Caco-2 (cell line): Measurements from ENCODE around the gene SEMA4G. TPM values are rescaled to one million over a fixed set of nuclear protein-coding genes. Genes with fewer than 3 reads are reported as not detected.
A peak's percentile ranks its signal among the peaks of the same experiment; 100 is the strongest.

Source experiments
- BruUV-seq: library from RNA; stranded (reverse); fragments of 400-500 nt; replicated peaks from 2 replicates; lab custom pipeline; 2021; lab: Mats Ljungman, UMichigan
- CTCF ChIA-PET: fragments of 300-600 bp; sonication (Branson Sonifier 250); formaldehyde crosslinking; loops from one replicate; lab custom pipeline; 2022; ENCODE audit warnings: antibody characterized with exemption; lab: Charles Lee
- POLR2A ChIA-PET: fragments of 300-600 bp; sonication (Branson Sonifier 250); formaldehyde crosslinking; loops from one replicate; lab custom pipeline; 2022; ENCODE audit warnings: antibody characterized with exemption; lab: Charles Lee
- DNase-seq, 2 experiments: peaks; one replicate each; pipeline versions ENCODE4 v3.0.0 to v3.0.0-alpha.2; 2020 to 2022
- H3K27me3 ChIP-seq: replicated peaks from 2 replicates; pipeline ENCODE4 v1.6.0; 2011; ENCODE audit warnings: low read length; ENCODE audit not compliant: control insufficient read depth, insufficient read depth
- H3K36me3 ChIP-seq: 2 replicates; pipeline ENCODE4 v1.5.1; 2011; ENCODE audit warnings: low read length; ENCODE audit not compliant: control insufficient read depth, insufficient read depth
- H3K4me1 ChIP-seq: fragments of 250-450 bp; sonication (Bioruptor Pico); 2 replicates; pipeline ENCODE4 v1.5.1; 2020; ENCODE audit warnings: mild to moderate bottlenecking
- H3K4me3 ChIP-seq: 2 replicates; pipeline ENCODE4 v1.5.1; 2011; ENCODE audit warnings: low read depth, mild to moderate bottlenecking, control low read depth, low read length
- H3K9me3 ChIP-seq: fragments of 250-450 bp; sonication (Bioruptor Pico); 2 replicates; pipeline ENCODE4 v1.5.1; 2020; ENCODE audit warnings: mild to moderate bottlenecking, moderate library complexity
- H3K27ac Mint-ChIP-seq: one replicate; pipeline ENCODE4 v1.8.0; 2022; ENCODE audit warnings: mixed read lengths; ENCODE audit not compliant: unreplicated experiment
- H3K27me3 Mint-ChIP-seq: one replicate; pipeline ENCODE4 v1.8.0; 2022; ENCODE audit warnings: mixed read lengths; ENCODE audit not compliant: insufficient read depth, unreplicated experiment
- H3K36me3 Mint-ChIP-seq: one replicate; pipeline ENCODE4 v1.8.0; 2022; ENCODE audit warnings: mild to moderate bottlenecking, mixed read lengths; ENCODE audit not compliant: insufficient read depth, unreplicated experiment
- H3K4me1 Mint-ChIP-seq: one replicate; pipeline ENCODE4 v1.8.0; 2022; ENCODE audit warnings: low read depth, mixed read lengths; ENCODE audit not compliant: unreplicated experiment
- H3K4me3 Mint-ChIP-seq: one replicate; pipeline ENCODE4 v1.8.0; 2022; ENCODE audit warnings: mild to moderate bottlenecking, moderate library complexity, mixed read lengths; ENCODE audit not compliant: unreplicated experiment
- H3K9me3 Mint-ChIP-seq: one replicate; pipeline ENCODE4 v1.8.0; 2022; ENCODE audit warnings: mixed read lengths; ENCODE audit not compliant: unreplicated experiment
- intact Hi-C: fragments of 100-400 bp; cut with micrococcal nuclease; formaldehyde crosslinking; loops from one replicate; pipeline ENCODE4 v1.10.0; 2022; ENCODE audit not compliant: unreplicated experiment
- total RNA-seq: library from RNA; stranded (reverse); gene quantifications from 2 replicates; pipeline ENCODE4 v1.2.3, GENCODE V29; 2022
- TF ChIP-seq, protein P1 (sequence below), 2 experiments: fragments of 200-600 bp in 1 of 2; IDR thresholded peaks; 1 replicate in 1 of 2; 2 replicates in 1 of 2; pipeline versions ENCODE4 v1.5.1 to v1.8.0; 2011 to 2022; ENCODE audit warnings: antibody characterized with exemption in 1 of 2, control low read depth in 1 of 2, inconsistent platforms in 1 of 2, low read depth in 1 of 2, low read length in 1 of 2, mild to moderate bottlenecking in 1 of 2, moderate library complexity in 1 of 2; ENCODE audit not compliant: insufficient read depth in 1 of 2, severe bottlenecking in 1 of 2, unreplicated experiment in 1 of 2

The SEMA4G gene
- total RNA-seq, 1 experiment from 2014 or later = 81.2 TPM

DNA sequence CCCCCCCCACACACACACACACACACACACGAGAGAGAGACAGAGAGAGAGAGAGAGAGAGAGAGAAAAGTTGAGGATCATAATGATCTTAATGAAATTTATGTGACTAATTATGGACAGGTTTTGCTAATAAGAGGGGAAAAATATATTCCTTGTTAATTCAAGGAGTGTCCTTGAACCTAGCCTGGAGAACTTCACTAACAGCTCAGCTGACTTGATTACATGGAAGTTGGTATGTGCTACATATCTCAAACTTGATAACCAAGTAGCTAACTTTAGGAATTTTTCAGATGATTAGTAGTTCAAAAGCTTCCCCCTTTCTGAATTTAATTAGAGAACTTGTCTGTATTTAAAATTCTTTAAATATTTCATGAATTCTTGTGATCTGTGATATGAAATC lies 41.3 kb upstream of the SEMA4G start:
- H3K9me3 Mint-ChIP-seq = no peaks in the 10 kb centered on the region
- H3K4me1 Mint-ChIP-seq = no peaks in the 10 kb centered on the region
- intact Hi-C loops = no loop called here
- ChIA-PET CTCF (no interaction called here), POLR2A (interaction anchor here (0.7 kb wide), 1 partner anchor 12 kb away, joined by 3 read pairs; no protein-coding TSS in a partner anchor)
- no peaks in the 10 kb centered on the region for H3K9me3 ChIP-seq
- H3K4me1 ChIP-seq = 0 out of 2 replicates have a peak, but pooled peaks cover 3% of the 10 kb centered on the region
- H3K4me3 Mint-ChIP-seq = no peak overlapping the region
- H3K36me3 Mint-ChIP-seq = peaks cover 53% of the 10 kb centered on the region
- BruUV-seq = no TSS peak
- H3K4me3 ChIP-seq = no peak overlapping the region
- no peak for DNase-seq
- H3K27me3 ChIP-seq = no peaks in the 10 kb centered on the region
- H3K27me3 Mint-ChIP-seq = no peaks in the 10 kb centered on the region
- no peak overlapping the region for H3K27ac Mint-ChIP-seq
- H3K36me3 ChIP-seq = 0 out of 2 replicates have a peak, but pooled peaks cover 1% of the 10 kb centered on the region
- TF ChIP-seq, protein P1, sequence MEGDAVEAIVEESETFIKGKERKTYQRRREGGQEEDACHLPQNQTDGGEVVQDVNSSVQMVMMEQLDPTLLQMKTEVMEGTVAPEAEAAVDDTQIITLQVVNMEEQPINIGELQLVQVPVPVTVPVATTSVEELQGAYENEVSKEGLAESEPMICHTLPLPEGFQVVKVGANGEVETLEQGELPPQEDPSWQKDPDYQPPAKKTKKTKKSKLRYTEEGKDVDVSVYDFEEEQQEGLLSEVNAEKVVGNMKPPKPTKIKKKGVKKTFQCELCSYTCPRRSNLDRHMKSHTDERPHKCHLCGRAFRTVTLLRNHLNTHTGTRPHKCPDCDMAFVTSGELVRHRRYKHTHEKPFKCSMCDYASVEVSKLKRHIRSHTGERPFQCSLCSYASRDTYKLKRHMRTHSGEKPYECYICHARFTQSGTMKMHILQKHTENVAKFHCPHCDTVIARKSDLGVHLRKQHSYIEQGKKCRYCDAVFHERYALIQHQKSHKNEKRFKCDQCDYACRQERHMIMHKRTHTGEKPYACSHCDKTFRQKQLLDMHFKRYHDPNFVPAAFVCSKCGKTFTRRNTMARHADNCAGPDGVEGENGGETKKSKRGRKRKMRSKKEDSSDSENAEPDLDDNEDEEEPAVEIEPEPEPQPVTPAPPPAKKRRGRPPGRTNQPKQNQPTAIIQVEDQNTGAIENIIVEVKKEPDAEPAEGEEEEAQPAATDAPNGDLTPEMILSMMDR (IDR thresholded peaks at IDR 0.05; ENCODE audit: insufficient read depth in 1 of 2, low read depth in 1 of 2, low read length in 1 of 2, severe bottlenecking in 1 of 2, unreplicated experiment in 1 of 2) = no peak

DNA sequence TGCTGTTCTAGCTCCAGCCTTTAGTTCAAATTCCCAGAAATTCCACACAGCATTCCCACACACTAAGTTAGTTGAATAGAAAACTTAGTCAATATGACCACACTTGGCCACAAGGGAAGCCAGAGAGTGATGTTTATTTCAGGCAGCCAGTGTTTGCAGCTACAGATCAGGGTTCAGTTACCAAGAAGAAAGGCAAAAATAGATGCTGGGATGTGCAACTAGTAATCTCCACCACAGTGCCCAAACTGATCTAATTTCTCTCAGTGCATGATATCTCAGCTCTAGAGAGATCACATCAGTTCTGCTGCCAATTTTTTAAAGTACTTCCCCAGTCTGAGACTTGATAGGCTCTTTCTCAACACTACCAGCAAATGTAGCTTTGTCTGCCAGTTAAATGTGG lies 38.9 kb upstream of the SEMA4G start:
- no peak for DNase-seq
- Histone ChIP-seq H3K4me3 (no peak overlapping the region), H3K36me3 (0 out of 2 replicates have a peak, but pooled peaks cover 1% of the 10 kb centered on the region), H3K4me1 (0 out of 2 replicates have a peak, but pooled peaks cover 3% of the 10 kb centered on the region), H3K9me3 (no peaks in the 10 kb centered on the region), H3K27me3 (no peaks in the 10 kb centered on the region)
- POLR2A ChIA-PET = no interaction called here
- intact Hi-C loops = loop anchor here (5.0 kb wide), 1 partner anchor 82 kb away; no protein-coding TSS in a partner anchor
- Mint-ChIP-seq H3K27ac (no peak overlapping the region), H3K36me3 (peaks cover 47% of the 10 kb centered on the region), H3K4me3 (no peak overlapping the region), H3K9me3 (no peaks in the 10 kb centered on the region), H3K4me1 (no peaks in the 10 kb centered on the region), H3K27me3 (no peaks in the 10 kb centered on the region)
- BruUV-seq = no TSS peak
- CTCF ChIA-PET = interaction anchor here (0.6 kb wide), 1 partner anchor 102 kb away, joined by 9 read pairs; no protein-coding TSS in a partner anchor
- TF ChIP-seq, protein P1 (IDR thresholded peaks at IDR 0.05; ENCODE audit: insufficient read depth in 1 of 2, low read depth in 1 of 2, low read length in 1 of 2, severe bottlenecking in 1 of 2, unreplicated experiment in 1 of 2) = peak in 1 of 2 experiments; percentile 12

DNA sequence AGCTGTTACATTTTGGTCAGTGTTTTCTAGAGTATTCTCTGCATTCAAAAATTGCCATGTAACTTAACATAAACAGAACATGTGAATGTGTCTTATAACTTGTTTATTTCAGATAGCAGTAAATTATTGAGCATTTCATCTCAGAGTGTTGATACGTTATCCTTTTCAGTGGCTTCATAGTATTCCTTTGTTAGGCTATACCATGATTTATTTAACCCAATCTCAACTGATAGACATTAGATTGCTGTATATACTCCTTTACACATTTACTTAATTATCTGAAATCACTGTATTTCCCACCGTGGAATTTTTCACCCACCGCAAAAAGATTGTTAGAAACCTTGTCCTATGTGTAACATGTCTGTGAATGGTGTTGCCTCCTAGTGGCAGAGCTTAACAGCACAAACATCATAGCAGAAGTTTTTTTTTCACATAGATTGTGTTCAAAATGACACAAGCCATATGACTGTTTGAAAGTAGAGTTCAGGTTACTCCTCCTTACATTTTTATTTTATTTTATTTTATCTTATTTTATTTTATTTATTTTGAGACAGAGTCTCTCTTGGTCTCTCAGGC lies 35.1 kb upstream of the SEMA4G start:
- Histone ChIP-seq H3K9me3 (no peaks in the 10 kb centered on the region), H3K36me3 (0 out of 2 replicates have a peak, but pooled peaks cover 1% of the 10 kb centered on the region), H3K4me3 (no peak overlapping the region), H3K27me3 (no peaks in the 10 kb centered on the region), H3K4me1 (no peaks in the 10 kb centered on the region)
- Mint-ChIP-seq H3K36me3 (peaks cover 32% of the 10 kb centered on the region), H3K27me3 (no peaks in the 10 kb centered on the region), H3K9me3 (no peaks in the 10 kb centered on the region), H3K4me3 (no peak overlapping the region), H3K4me1 (no peaks in the 10 kb centered on the region), H3K27ac (no peak overlapping the region)
- BruUV-seq = no TSS peak
- DNase-seq = no peak
- ChIA-PET CTCF (no interaction called here), POLR2A (no interaction called here)
- intact Hi-C loops = loop anchor here (5.0 kb wide), 1 partner anchor 78 kb away; no protein-coding TSS in a partner anchor
- TF ChIP-seq, protein P1 (IDR thresholded peaks at IDR 0.05; ENCODE audit: insufficient read depth in 1 of 2, low read depth in 1 of 2, low read length in 1 of 2, severe bottlenecking in 1 of 2, unreplicated experiment in 1 of 2) = peak; percentile 55 to 75
